ENCODE measurements around the gene SETDB2.
A peak's percentile ranks its signal among the peaks of the same experiment; 100 is the strongest.

SETDB2 gene

GRCh38 chr13:49443704-49444523, at the start of gene SETDB2, which contains the start of gene CAB39L:
Gene SETDB2, plus strand, starts transcription at chr13:49444274. Its CDS starts 7,620 bp downstream, at chr13:49451894.
Gene CAB39L, minus strand, starts transcription at chr13:49444064. Its CDS starts 61,154 bp downstream, at chr13:49382910.
- peak; percentile 98 for DNase-seq

- no peak for DNase-seq
Observed at GRCh38 chr13:49395451-49395865, 48.6 kb upstream of the SETDB2 start.

- DNase-seq: no peak
Observed at GRCh38 chr13:49395878-49396380, 48.1 kb upstream of the SETDB2 start.

DNA sequence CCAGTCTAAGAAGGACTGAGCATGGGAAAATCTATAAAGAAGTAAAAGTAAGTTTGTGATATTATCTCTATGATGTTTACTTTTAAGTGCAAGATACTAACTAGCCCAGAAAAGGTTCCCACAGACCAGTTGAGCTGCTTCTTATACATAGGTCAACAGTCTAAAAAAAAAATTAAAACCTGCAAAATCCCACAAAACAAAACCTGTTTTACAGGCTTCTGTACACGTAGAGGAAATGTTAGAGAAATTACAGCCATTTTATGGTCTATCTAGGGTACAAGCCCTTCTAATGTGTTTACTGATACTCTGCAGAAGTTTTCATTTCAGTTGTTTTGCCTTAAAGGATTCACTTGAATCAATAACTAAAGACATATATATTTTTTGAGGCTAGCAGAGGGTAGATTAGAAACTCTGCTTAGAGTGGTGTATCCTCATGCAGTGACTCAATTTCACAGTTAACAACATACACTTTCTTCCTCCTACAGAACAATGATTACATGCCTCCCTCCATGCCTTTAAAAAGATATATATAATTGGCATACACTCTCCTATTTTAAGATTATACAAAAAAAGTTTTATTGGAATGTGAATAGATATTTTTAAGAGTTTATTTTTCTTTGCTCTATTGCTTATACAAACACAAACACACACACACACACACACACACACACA, 44.1 kb upstream of the SETDB2 start:
- peak; percentile 16 for DNase-seq

DNA sequence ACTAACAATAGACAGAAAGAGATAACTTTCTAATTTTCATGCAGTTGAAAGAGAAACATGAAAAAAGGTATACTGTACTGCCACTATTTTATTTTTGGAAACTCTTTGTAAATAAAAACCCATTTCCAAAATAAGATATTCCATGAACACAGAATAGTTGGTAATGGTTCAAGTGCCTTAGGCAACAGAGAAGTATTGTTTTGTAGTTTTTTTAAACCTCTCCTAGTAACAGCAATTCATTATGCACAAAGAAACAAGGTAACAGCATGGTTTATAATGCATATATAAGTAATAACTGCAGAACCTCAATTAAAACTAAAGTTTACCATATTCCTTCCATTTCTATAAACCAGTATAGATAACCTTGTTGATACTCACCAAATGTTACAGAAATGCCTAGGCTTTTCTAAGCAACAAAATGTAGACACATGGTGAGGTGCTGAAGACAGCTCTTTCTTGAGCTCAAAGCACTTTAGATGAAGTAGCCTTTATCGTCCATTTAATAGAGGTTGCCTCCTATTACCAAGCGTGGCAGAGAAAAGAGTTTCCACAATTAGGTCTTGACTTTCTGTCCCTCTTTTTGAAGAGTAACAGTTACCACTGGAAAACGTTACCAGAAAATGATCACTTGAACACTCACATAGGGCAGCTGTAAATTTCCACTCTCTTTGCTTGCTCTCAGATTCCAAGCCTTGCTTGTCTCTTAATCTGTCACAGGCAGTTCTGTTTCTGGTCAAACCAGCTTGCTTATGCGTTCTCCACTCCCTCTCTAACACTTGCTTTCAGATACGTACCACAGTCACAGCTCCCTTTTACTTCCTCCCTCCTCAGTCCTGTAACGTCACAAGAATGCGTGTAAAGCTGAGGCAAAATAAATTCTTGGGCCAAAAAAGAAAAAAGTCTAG, 43.1 kb upstream of the SETDB2 start:
- peak; percentile 29 for DNase-seq

GRCh38 chr13:49403996-49404702, 39.9 kb upstream of the SETDB2 start:
- DNase-seq: no peak

- DNase-seq: no peak
Observed at GRCh38 chr13:49404703-49405020, 39.4 kb upstream of the SETDB2 start.

GRCh38 chr13:49407068-49407467, 37.0 kb upstream of the SETDB2 start:
- DNase-seq: peak; percentile 50

- DNase-seq: no peak
Observed at GRCh38 chr13:49407936-49408335, 36.1 kb upstream of the SETDB2 start.

DNA sequence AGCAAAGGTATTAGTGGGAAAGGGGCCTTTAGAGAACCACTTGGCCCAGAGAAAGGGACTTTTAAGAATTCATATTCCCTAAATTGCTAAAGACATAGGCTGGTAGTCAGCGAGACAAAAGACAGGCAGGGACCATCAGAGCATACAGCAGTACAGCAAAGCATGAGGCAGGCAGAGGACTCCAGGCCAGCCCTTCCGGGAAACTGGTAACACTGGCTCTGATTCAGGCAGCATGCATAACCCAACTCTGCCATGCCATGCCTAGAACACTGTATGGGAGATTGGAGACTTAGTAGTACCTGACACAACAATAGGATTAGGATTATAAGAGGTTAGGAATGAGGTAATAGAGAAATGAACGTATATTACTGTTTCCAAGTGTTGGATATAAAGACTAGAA, 35.1 kb upstream of the SETDB2 start:
- no peak for DNase-seq

- DNase-seq: no peak
Observed at GRCh38 chr13:49410006-49410405, 34.1 kb upstream of the SETDB2 start.

GRCh38 chr13:49410477-49410876, 33.6 kb upstream of the SETDB2 start:
- no peak for DNase-seq

- no peak for DNase-seq
Observed at GRCh38 chr13:49411353-49411752, 32.7 kb upstream of the SETDB2 start.

GRCh38 chr13:49412749-49413148, 31.3 kb upstream of the SETDB2 start:
- no peak for DNase-seq

- no peak for DNase-seq
Observed at GRCh38 chr13:49417161-49417560, 26.9 kb upstream of the SETDB2 start.

- DNase-seq: no peak
Observed at GRCh38 chr13:49418206-49418605, 25.9 kb upstream of the SETDB2 start.

GRCh38 chr13:49419276-49419675, 24.8 kb upstream of the SETDB2 start:
- DNase-seq: no peak

- DNase-seq: peak; percentile 12
Observed at GRCh38 chr13:49421391-49421790, 22.7 kb upstream of the SETDB2 start.

GRCh38 chr13:49424011-49424560, 20.0 kb upstream of the SETDB2 start:
- no peak for DNase-seq

DNA sequence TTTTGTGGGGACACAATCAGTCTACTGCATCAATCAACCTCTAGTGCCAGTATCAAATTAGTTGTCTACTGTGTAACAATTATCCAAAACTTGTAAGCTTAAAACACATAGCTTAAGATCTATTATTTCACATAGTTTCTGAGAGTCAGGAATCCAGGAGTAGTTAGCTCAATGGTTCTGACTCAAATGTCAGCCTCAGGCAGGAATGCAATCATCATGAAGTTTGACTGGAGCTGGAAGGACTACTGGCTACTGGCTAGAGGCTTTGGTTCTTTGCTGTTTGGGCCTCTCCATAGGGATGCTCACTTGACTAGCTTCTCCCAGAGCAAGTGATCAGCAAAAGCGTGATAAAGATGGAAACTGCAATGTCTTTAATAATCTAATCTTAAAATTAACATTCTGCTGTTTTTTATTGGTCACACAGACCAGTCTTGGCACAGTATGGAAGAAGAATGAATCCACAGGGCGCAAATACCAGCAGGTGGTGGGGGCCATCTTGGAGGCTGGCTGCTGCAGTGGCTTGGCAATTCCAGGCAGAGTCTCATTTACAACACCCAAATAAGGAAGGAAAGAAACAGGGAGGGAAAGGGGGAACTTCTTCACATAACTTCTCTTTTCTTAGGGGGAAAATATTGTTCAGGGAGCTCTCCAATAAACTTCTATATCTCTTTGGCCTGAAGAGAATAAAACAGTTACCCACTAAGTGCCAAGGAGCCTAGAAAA, 15.9 kb upstream of the SETDB2 start:
- no peak for DNase-seq

DNA sequence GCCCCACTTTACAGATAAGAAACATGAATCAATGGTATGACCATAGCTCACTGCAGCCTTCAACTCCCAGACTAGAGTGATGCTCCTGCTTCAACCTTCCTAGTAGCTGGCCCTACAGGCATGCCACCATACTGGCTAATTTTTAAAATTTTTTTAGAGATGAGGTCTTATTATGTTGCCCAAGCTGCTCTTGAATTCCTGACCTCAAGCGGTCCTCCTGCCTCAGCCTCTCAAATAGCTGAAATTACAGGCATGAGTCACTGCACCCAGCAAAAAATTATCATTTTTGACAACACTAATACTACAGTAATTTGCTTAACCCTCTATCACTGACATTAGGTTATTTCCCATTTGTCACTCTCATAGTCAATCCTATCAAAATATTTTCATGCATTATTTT, 15.0 kb upstream of the SETDB2 start:
- no peak for DNase-seq

All from NCI-H526 treated with DMSO at 0.1 percent for 48 hours (cell line).